Measurements from ENCODE around the gene TMEM185B.
"Not testable (repeated sequence)": the region's sequence is repeated elsewhere in the genome, so short reads cannot be mapped to it uniquely, and the experiment has no call there.

Gene TMEM185B

DNA sequence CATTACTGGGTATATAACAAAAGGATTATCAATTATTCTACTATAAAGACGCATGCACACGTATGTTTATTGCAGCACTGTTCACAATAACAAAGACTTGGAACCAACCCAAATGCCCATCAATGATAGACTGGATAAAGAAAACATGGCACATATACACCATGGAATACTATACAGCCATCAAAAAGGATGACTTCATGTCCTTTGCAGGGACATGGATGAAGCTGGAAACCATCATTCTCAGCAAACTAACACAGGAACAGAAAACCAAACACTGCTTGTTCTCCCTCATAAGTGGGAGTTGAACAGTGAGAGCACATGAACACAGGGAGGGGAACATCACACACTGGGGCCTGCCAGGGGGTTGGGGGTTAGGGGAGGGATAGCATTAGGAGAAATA lies 12.0 kb upstream of the TMEM185B start:
- DNase-seq (ENCODE audit: insufficient read length, low spot score); FAIRE-seq: not testable (repeated sequence)

DNA sequence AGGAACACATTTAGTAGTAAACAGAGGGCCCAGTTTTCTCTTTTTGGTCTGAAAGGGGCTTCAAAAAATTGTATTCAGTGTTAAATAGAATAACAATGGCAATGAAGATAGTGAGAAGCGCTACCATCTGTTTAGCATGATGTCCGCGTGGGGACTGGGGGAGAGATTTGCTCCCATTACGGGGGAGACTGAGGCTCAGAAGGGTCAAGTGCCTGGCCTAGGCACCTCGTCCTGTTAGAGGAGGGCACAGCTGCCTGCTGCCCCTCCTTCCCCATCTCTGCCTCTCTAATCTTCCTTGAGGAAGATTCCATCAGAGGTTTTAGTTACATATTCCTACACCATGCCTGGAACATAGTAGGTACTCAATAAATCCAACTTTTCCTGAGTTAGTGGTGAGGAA lies 10.1 kb upstream of the TMEM185B start:
- DNase-seq (ENCODE audit: insufficient read length, low spot score) = no peak
- FAIRE-seq = no peak

DNA sequence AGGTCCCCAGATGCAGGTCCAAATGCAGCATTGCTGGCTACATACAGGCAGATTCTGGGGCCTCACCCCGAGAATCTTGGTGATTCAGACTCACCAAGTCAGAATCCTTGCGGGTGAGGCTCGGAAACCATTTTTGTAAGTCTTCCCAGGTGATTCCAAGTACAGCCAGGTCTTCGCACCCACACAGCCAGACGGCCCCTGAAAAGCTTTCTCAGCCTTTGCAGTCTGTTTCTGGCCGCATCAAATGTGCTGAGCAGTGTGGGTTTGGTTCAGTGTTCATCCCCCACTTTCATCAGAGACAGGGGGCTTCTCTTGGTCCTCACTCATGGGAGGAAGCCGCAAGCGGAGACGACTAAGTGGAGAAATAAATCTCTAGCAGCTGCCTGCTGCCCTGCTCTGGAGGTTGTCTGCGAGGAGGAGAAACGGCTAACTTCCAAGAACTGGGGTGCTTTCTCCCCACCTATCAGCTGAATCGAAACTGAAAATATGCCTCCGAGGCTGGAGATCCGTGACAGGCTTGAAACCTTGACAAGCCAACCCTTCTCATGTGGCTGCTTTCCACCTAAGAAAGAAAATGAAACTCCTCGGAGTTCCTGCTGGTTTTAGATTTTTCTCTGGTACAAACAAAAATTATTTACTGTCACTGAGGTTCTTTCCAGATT lies 8.9 kb upstream of the TMEM185B start:
- FAIRE-seq = no peak
- no peak for DNase-seq (ENCODE audit: insufficient read length, low spot score)

DNA sequence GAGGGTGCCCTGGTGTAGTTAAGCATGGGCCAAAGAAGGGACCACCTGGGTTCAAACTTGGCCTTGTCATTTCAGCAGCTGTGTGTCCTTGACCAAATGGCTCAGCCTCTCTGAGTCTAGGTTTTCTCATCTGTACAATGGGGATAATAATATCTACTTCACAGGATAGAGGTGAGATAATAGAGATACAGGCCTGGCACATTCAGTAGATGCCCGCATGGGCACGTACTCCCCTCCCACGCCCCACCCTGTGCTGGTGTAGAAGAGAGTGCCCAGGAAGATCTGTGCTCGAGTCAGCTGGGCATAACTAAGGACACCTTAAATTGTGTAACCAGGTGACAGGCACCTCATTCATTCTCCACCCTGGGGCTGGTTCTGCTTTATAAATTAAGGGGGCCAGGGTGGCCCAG lies 8.4 kb upstream of the TMEM185B start:
- no peak for FAIRE-seq
- DNase-seq (ENCODE audit: insufficient read length, low spot score) = no peak

DNA sequence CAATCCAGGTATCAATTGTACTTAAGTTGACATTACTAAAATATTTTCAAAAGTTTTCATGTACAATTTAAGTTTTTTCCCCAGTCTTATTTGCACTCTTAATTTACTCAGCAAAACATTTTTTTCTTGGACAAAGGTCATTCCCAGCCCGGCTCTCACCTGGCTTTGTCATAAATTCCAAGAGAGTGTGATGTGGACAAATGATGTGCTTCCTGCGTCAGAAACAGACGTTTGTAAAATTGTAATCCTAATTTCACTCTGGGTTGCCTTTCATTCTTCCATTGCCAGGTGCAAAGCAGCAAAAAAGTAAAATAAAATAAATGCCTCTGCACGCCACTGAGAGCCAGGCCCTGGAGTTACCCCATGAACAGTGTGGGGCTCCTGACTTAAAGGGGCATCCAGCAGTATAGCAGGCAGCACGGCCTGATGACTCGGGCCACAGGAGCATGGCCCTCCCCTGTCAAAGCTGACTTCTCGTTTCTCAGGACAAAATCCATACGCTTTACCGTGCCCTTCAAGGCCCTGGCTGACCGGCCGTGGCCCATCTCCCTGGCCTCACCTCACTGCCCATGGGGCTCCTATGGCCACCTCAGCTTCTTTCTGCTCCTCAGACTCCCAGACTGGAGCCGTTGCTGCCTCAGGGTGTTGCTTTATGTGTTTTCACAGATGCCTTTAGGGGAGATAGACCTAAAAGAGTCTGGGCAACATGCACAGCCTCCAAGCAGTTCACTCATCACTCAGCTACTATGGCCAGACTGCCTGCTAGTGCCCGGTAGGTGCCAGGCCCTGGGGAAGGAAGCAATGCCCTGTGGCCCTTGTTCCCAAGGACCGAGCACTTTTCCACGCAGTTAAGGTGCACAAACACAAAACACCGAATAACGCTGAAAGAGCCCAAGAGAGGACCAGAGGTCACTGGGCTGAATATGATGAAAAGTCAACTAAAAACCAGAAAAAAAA lies 7.6 kb upstream of the TMEM185B start:
- FAIRE-seq (no peak), DNase-seq (ENCODE audit: insufficient read length, low spot score) (no peak)

DNA sequence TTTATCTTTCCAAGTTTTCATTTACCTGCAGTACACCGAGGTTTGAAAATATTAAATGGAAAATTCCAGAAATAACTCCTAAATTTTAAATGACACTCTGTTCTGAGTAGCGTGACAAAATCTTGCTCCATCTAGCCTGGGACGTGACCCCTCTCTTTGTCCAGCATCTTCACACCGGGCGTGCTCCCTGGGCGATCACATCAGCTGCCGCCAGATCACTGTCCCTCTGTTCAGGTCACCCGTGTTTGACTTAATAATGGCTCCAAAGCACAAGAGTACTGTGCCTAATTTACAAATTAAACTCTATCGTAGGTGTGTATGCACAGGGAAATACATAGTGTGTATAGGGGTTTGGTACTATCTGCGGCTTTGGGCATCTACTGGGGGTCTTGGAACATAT lies 6.1 kb upstream of the TMEM185B start:
- FAIRE-seq (no peak), DNase-seq (ENCODE audit: insufficient read length, low spot score) (no peak)

DNA sequence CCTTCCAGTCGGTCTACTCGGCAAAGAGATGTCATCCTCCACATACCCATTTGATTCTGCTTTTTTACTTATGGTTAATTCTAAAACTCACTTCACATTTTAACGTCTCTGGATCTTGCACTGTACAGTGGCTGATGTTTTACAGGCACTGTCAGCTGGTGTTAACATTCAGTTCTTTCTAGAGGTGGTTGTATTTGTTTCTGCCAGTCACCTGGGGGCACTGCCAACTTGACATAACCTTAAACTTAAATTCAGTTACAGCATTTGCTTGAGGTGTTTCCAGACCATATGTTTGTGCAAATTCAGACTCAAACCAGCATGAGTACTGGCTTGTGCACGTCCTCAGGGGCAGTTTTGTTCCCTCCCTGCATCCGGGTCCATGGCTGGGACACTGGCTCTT lies 5.3 kb upstream of the TMEM185B start:
- no peak for DNase-seq (ENCODE audit: insufficient read length, low spot score)
- no peak for FAIRE-seq

DNA sequence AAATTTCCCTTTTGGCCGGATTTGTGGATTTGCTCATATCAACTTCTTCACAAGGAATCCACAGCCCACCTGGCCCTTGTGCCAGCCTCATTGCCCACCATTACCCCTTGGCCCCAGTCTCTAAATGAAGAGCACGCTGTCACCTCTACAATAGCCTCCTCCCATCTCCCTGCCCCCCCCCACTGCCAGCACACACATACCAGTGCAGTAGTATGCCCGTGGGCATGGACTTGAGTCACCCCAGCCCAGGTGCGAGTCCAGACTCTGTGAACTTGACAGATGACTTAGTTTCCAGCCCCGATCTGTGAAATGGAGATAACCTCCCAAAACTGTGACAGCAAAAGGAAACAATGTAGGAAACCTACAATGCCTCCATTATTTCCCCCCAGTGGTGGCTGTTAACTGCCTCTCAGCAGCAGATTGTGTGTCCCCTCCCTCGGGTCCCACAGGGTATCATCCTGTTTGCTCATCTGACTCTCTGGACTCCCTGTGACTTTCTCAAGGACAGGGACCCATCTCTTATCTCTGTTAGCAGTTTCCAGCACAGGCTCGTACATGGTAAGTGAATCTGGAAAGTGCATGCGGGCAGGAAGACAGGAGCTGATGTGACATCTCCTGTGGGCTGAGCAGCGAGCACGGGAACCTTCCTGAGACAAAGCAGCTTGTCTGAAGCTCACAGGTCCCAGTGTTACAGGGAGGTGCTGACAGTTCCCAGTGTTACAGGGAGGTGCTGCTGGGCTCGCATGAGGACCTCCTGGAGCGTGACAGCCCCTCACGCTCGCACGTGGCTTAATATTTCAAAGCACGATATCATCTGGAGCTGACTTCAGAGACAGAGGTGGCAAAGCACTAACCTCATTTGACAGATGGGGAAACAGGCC lies 4.2 kb upstream of the TMEM185B start:
- FAIRE-seq (no peak), DNase-seq (ENCODE audit: insufficient read length, low spot score) (no peak)

DNA sequence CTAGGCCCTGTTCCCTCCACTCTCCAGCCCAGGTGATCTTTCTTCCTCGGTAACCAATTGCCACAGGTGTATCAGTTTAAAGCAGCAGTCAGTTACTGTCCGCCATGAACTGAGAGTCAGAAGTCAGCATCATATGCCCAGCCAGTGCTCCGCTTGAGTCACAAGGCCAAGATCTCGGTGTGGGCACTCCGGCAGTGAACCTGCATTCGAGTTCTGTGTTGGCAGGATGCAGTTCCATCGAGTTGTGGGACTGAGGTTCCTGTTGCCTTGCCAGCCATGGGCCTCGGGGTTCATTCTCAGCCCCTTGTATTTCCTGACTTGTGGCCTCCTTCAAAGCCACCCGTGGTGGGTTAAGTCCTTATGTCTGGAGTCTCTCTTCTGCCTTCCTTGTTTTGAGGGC lies 3.1 kb upstream of the TMEM185B start:
- FAIRE-seq (no peak), DNase-seq (ENCODE audit: insufficient read length, low spot score) (no peak)

DNA sequence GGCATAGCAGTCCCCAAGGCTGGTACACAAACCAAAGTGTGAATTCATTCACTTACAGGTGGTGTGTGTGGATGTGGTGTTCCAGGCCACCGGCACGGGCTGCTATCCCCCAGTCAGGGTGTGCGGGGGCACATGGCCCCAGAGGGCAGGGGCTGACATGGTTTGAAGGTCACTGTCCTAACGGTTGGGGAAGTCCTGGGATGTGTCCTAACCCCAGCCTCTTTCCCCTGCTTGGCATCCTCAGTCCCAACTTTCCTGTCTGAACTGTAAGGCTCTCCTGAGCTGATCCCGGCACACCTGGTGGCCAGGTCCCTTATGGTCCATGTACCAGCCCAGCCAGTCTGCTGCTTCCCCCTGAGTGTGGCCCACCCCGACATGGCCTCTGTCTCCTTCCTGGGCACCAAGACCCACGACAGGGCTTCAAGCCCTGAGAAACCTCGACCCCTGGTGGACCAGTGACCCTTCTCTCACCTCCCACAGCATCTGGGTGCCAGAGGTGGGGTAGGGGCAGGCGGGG lies 2.4 kb upstream of the TMEM185B start:
- FAIRE-seq = no peak
- no peak for DNase-seq (ENCODE audit: insufficient read length, low spot score)

DNA sequence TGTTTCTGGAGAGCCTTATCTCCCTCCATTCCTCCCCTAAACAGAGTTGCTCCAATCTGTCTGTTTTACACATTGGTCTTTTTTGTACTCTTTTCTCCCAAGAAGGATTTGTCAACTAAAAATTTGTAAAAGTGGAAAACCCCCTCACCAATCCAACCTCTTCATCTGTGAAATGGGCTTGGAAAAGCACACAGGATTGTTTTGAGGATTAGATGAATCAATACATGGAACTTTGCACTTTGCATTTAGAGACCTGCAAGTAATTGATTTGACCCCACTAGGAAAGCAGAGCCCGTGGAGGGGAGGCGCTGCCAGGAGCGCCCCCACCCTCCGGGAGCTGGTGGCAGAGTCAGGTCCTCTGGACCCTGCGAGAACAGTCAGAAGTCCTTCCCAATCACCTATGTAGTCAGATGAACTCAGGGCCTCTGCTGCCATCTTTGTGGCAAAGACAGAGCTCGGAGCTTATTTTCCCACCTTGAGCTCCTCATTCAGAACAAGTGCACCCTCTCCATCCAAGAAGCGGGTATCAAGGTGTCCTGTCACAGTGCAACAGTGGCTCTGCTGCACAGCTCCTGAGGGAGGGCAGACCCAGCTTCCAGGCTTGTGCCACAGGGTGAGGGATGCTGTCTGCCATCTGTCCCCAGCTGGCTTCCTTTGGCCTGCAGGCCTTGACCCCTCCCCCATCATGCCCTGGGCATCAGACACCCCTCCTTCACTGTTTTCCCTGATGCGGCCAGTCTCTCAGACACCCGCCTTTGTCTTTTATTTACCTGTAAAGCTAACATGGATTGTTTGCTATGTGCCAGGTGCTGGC lies 1.7 kb upstream of the TMEM185B start:
- no peak for FAIRE-seq
- DNase-seq (ENCODE audit: insufficient read length, low spot score) = no peak

DNA sequence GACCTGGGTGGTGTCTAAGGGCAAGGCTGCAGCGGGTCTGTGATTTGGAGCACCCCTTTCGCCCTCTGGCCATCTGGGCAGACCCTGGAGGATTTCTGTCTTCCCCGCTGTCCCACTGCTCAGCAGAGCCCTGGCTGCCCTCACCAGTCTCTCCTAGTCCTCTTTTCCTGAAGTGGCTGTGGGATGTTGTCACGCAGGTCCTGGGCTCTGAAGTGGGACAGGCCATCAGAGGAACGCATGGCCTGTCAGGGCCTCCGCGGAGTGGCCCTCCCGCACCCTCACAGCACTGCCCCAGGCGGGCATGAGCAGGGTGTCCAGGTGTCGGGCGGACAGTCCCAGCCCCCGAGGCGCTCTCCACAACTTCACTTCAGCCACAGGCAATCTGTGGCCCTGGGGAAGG lies 1.1 kb upstream of the TMEM185B start:
- FAIRE-seq (no peak), DNase-seq (ENCODE audit: insufficient read length, low spot score) (no peak)

DNA sequence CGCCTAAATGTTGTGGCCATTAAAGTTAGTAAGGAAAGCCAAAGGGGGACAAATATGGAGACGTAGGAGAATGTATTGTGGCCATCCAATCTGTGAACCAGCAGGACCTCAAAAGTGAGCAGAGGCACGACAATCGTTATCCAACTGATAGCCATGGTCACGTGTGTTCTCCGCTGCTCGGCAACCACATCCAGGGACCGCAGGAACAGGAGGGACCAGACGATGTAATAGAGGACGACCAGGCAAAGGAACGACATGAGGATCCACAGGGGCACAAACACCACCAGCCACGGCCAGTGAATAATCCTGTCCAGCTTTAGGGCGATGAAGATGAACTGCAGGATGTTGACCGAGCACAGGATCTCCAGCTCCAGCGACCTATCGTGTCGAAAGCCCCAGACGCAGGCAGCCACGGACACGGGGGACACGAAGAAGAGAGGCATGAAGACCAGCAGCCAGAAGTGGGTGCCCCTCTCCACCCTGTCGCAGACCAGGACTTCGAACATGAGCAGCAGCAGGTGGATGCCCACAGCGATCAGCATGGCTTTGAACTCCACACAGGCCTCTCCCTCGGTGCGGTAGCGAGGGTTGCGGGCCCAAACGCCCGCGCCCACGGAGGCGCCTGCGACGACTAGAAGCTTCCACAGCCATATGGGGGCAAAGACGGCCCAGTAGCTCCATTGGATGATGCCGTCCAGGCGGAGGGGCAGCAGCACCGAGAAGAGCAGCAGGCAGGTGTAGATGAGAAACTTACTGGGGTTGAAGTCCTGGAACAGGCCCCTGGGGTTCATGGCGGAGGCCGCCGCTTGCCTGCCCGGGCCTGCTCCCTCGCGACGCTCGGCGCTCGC lies 790 bp downstream of the TMEM185B start:
- DNase-seq (ENCODE audit: insufficient read length, low spot score) (no peak), FAIRE-seq (no peak)

DNA sequence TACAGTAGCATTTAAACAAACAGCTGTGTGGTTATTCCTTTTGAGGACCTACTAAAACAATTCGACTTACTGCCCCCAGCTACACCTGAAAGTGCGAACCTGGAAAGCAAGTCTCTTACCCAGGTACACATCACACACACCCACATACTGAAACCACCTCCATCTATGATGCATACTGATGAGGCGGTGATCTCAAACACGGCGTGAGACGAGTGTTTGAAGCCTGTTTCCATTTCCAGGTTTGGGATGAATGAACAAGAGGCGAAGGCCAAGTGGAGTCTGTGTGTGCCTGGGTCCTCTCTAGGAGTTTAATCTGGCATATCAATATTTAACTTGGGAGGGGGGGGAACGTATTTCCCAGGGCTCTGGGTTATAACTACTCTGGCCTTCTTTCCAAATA lies 1.6 kb downstream of the TMEM185B start:
- no peak for FAIRE-seq

DNA sequence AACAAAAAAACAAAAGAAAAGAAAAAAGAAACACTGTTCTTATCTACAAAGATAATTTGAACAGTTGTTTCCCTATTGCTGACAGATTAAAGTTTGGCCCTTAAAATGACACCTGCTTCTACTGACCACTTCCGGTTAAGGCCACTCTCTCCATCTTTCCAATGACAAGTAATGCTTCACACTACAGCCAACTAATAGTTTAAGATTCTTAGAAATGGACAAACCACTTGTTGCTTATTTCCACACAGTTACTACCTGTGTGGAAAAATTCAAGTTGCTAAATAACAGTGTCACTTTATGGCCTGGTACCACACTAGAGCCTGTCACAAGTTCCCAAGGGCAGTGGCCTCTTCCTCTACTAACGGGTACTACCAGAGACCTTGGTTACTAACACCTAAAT lies 2.4 kb downstream of the TMEM185B start:
- FAIRE-seq (no peak), DNase-seq (ENCODE audit: insufficient read length, low spot score) (no peak)

More for the DNA sequence above, 1.6 kb downstream of the TMEM185B start:
- DNase-seq (ENCODE audit: insufficient read length, low spot score) = no peak

DNA sequence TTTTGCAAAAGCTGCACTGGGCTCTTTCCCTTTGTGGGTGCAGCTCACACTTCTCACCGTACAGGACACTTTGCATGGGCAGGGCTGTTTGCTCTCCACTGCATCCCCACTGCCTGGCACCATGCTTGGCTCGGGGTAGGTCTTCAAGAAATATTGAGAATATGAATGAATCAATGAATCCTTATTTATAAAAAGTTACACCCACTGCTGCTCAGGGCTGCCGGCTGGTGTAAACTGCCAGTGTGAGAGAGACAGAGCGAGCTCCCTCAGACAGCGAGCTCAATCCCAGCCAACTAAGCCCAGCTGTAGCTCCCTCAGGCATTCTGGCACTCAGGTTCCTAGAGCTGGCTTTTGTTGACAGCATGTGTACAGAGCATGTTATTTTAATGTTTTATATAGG lies 3.4 kb downstream of the TMEM185B start:
- no peak for FAIRE-seq
- DNase-seq (ENCODE audit: insufficient read length, low spot score) = no peak

DNA sequence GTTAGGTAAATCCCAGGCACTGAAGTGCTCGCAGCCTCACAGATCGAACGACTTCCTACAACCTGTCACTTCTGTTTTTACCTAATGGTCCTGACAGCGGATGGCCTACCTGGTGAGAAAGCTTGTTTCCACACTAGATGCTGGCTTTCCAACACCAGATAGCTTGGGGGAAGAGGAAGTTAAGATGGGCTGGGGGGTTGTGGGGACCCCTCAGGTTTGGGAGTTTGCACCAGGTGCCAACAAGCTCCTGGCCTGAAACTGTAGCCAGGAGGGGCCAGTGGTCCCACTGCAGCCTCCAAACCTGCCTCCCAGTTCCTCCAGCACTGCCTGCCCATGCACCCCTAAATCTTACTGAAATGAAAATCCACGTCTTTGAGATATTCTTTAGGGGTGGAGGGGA lies 3.9 kb downstream of the TMEM185B start:
- no peak for FAIRE-seq
- DNase-seq (ENCODE audit: insufficient read length, low spot score) = no peak

DNA sequence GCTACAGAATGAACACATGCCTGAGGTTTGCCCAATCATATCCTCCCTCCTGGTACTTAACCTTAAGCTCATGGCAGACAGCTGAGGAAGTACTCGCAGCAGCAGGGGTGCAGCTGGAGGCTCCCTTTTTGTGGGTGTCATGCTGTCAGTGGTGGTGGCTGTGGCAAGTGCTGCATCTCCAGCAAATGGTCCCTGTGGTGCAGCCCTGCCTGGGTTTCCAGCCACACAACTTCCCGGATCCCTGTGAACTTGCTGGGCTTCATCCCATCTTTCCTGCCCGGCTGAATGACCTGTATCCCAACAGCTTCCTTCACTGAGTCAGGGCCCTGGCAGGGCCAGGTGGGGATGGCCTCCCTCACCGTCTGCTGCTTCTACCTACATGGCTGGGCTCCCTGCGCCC lies 5.0 kb downstream of the TMEM185B start:
- DNase-seq (ENCODE audit: insufficient read length, low spot score) (no peak), FAIRE-seq (no peak)

DNA sequence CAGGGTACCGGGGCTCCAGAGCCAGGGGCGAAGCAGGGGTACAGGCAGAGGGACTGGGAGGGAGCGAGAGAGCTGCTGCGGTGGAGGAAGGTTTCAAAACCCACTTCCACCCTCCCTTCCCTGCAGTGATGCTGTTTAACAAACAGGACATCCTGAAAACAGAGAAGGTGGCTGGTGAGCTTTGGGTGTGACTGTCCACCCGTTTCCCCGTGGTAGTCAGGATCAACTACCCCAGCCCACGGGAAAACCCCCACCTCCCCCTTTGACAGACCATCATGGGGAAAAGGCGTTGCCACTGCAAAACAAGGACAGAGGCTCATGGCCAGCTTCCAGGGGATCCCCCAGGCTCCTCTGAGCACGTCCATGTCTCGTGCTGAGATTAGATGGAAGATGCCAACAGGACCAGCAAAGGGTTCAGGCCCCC lies 12.9 kb downstream of the TMEM185B start:
- DNase-seq (ENCODE audit: insufficient read length, low spot score) (no peak), FAIRE-seq (no peak)
